Endothelial cell of umbilical vein (primary cell): ENCODE results near the gene TGFBR3. TPM values are rescaled to one million over a fixed set of nuclear protein-coding genes. Genes with fewer than 3 reads are reported as not detected.

Experiments
- BruUV-seq: library from RNA; stranded (reverse); fragments of 400-500 nt; replicated peaks from 2 replicates; lab custom pipeline; 2021; lab: Mats Ljungman, UMichigan
- CTCF ChIA-PET: fragments of 300-600, 350-600 bp; sonication (Branson Sonifier 250); formaldehyde crosslinking; loops from one replicate; lab custom pipeline; 2021; ENCODE audit warnings: antibody characterized with exemption, inconsistent platforms; lab: Charles Lee
- POLR2A ChIA-PET: fragments of 300-600, 350-600 bp; sonication (Branson Sonifier 250); formaldehyde crosslinking; loops from one replicate; lab custom pipeline; 2021; ENCODE audit warnings: antibody characterized with exemption, inconsistent platforms; lab: Charles Lee
- DNase-seq: peaks from one replicate; pipeline ENCODE4 v3.0.0-alpha.2; 2011; ENCODE audit warnings: low read depth, low spot score
- FAIRE-seq: peaks from 2 replicates; lab custom pipeline; 2011; peaks lifted over from hg19 to GRCh38; lab: Jason Lieb, UNC
- H2AFZ ChIP-seq: 2 replicates; pipeline ENCODE4 v1.6.0; 2012; ENCODE audit warnings: low read depth, low read length, control low read depth, inconsistent platforms
- H3K27ac ChIP-seq: 2 replicates; pipeline ENCODE4 v1.5.1; 2011; ENCODE audit warnings: low read depth, mild to moderate bottlenecking, control low read depth, low read length, moderate library complexity; ENCODE audit not compliant: insufficient read depth
- H3K27me3 ChIP-seq, 2 experiments: 2 replicates each; pipeline versions ENCODE4 v1.6.0 to v1.6.1; 2011; ENCODE audit warnings: low read length in 2 of 2, mixed read lengths in 1 of 2; ENCODE audit not compliant: control insufficient read depth in 2 of 2, insufficient read depth in 2 of 2
- H3K36me3 ChIP-seq, 2 experiments: 2 replicates in 1 of 2; 3 replicates in 1 of 2; pipeline ENCODE4 v1.5.1; 2011; ENCODE audit warnings: low read length in 2 of 2, mild to moderate bottlenecking in 1 of 2, moderate library complexity in 1 of 2; ENCODE audit not compliant: control insufficient read depth in 2 of 2, insufficient read depth in 2 of 2; ENCODE audit errors: extremely low read depth in 1 of 2
- H3K4me1 ChIP-seq: 3 replicates; pipeline ENCODE4 v1.5.1; 2011; ENCODE audit warnings: mild to moderate bottlenecking, low read length; ENCODE audit not compliant: control insufficient read depth, insufficient read depth; ENCODE audit errors: extremely low read depth
- H3K4me2 ChIP-seq: 2 replicates; pipeline ENCODE4 v1.6.1; 2011; ENCODE audit warnings: low read length, control low read depth, mixed read lengths; ENCODE audit not compliant: insufficient read depth
- H3K4me3 ChIP-seq, 3 experiments: fragments of 200-600 bp in 1 of 3; sonication (generic), shearing (Covaris generic) in 1 of 3; replicated peaks in 1 of 3; 2 replicates each; pipeline ENCODE4 v1.5.1; 2011 to 2016; ENCODE audit warnings: control low read depth in 3 of 3, low read length in 3 of 3, mild to moderate bottlenecking in 2 of 3, inconsistent platforms in 1 of 3, low read depth in 1 of 3, moderate library complexity in 1 of 3; ENCODE audit not compliant: insufficient read depth in 1 of 3
- H3K79me2 ChIP-seq: 2 replicates; pipeline ENCODE4 v1.6.0; 2012; ENCODE audit warnings: low read length, inconsistent platforms; ENCODE audit not compliant: control insufficient read depth, insufficient read depth
- H3K9ac ChIP-seq: replicated peaks from 2 replicates; pipeline ENCODE3; 2011; ENCODE audit warnings: low read length, control low read depth; ENCODE audit not compliant: insufficient read depth; ENCODE audit errors: extremely low read depth
- H3K9me1 ChIP-seq: replicated peaks from 3 replicates; pipeline ENCODE4 v1.6.0; 2011; ENCODE audit warnings: mild to moderate bottlenecking, low read length; ENCODE audit not compliant: control insufficient read depth, insufficient read depth; ENCODE audit errors: extremely low read depth
- H3K9me3 ChIP-seq: replicated peaks from 2 replicates; pipeline ENCODE4 v1.5.1; 2012; ENCODE audit warnings: low read length, inconsistent platforms; ENCODE audit not compliant: control insufficient read depth, insufficient read depth
- H4K20me1 ChIP-seq: replicated peaks from 2 replicates; pipeline ENCODE3; 2011; ENCODE audit warnings: mild to moderate bottlenecking, low read length; ENCODE audit not compliant: control insufficient read depth, insufficient read depth; ENCODE audit errors: extremely low read depth
- CTCF ChIP-seq, 2 donors: IDR thresholded peaks; 1 replicate in 1 of 2; 2 replicates in 1 of 2; pipeline ENCODE4 v1.5.1; 2011; ENCODE audit warnings: low read length in 2 of 2, mild to moderate bottlenecking in 2 of 2, moderate library complexity in 2 of 2, control low read depth in 1 of 2, inconsistent platforms in 1 of 2, low read depth in 1 of 2; ENCODE audit not compliant: insufficient read depth in 1 of 2; ENCODE audit errors: extremely low read depth in 1 of 2
- EZH2 ChIP-seq: IDR thresholded peaks from 2 replicates; pipeline ENCODE4 v1.6.1; 2012; ENCODE audit warnings: borderline replicate concordance, low read depth, mild to moderate bottlenecking, moderate library complexity, low read length, inconsistent platforms; ENCODE audit not compliant: severe bottlenecking
- FOS ChIP-seq: IDR thresholded peaks from 2 replicates; pipeline ENCODE4 v1.6.1; 2011; ENCODE audit warnings: mild to moderate bottlenecking, low read length, moderate library complexity, borderline replicate concordance; ENCODE audit not compliant: insufficient read depth
- GATA2 ChIP-seq: IDR thresholded peaks from 2 replicates; pipeline ENCODE4 v1.7.0; 2011; ENCODE audit warnings: low read depth, mild to moderate bottlenecking, moderate library complexity, mixed read lengths, low read length; ENCODE audit not compliant: insufficient read length, insufficient read depth
- JUN ChIP-seq: IDR thresholded peaks from 2 replicates; pipeline ENCODE4 v1.6.1; 2011; ENCODE audit warnings: borderline replicate concordance, low read depth; ENCODE audit not compliant: insufficient read length, insufficient read depth
- MAX ChIP-seq: IDR thresholded peaks from 2 replicates; pipeline ENCODE4 v1.6.1; 2011; ENCODE audit not compliant: insufficient read depth, insufficient read length
- MYC ChIP-seq: IDR thresholded peaks from one replicate; pipeline ENCODE4 v1.6.1; 2011; ENCODE audit warnings: mild to moderate bottlenecking, low read depth, low read length
- POLR2A ChIP-seq: IDR thresholded peaks from 2 replicates; pipeline ENCODE4 v1.6.1; 2012; ENCODE audit warnings: low read depth, mild to moderate bottlenecking, control low read depth, low read length
- POLR2AphosphoS5 ChIP-seq: IDR thresholded peaks from 2 replicates; pipeline ENCODE4 v1.6.1; 2012; ENCODE audit warnings: low read depth, mild to moderate bottlenecking, control low read depth, low read length, moderate library complexity; ENCODE audit not compliant: insufficient read depth
- dilution Hi-C: fragments of 300-500 bp; cut with MboI; formaldehyde crosslinking; loops from one replicate; pipeline ENCODE4 v1.15.0; 2019; ENCODE audit warnings: low sequenced_read_pairs; ENCODE audit not compliant: extremely low pct_ligation_motif_present
- intact Hi-C: fragments of 100-400 bp; cut with micrococcal nuclease; formaldehyde crosslinking; loops from one replicate; pipeline ENCODE4 v1.10.0; 2022
- polyA plus RNA-seq, 4 experiments: library from polyadenylated mRNA; depleted of rRNA in 3 of 4; stranded (reverse) in 3 of 4; unstranded in 1 of 4; fragments of >200 nt; gene quantifications; 2 replicates each; pipeline versions ENCODE4 v1.2.1 to v1.2.3, GENCODE V29; 2011 to 2012; ENCODE audit warnings: missing spikeins in 1 of 4
- total RNA-seq: library from RNA; stranded (reverse); gene quantifications from 2 replicates; pipeline ENCODE4 v1.2.3, GENCODE V29; 2021

TGFBR3 gene
- total and polyA plus RNA-seq, 2 donors (not counting 3 experiments of a cell fraction or from before 2014, with no cell fraction given), result 8.0 to 13.4 TPM

- ChIA-PET POLR2A (interaction anchor here (1.0 kb wide), 1 partner anchor 30 kb away, joined by 3 read pairs; no protein-coding TSS in a partner anchor), CTCF (interaction anchor here (0.7 to 1.7 kb wide), 3 partner anchors 9 to 238 kb away, joined by 3 read pairs; no protein-coding TSS in a partner anchor)
- H3K9me3 ChIP-seq, result no peaks in the 10 kb centered on the region
- dilution Hi-C loops (no loop called here), intact Hi-C loops (no loop called here)
- FAIRE-seq, result no peak
- no peak overlapping the region for H3K4me2 ChIP-seq
- H3K9me1 ChIP-seq, result no peaks in the 10 kb centered on the region
- H4K20me1 ChIP-seq, result no peaks in the 10 kb centered on the region
- TF ChIP-seq MAX, result no peak
- TF ChIP-seq POLR2A, result no peak
- TF ChIP-seq POLR2AphosphoS5, result no peak
- TF ChIP-seq CTCF (IDR thresholded peaks at IDR 0.05; ENCODE audit: extremely low read depth in 1 of 2, insufficient read depth in 1 of 2, low read depth in 1 of 2, low read length in 2 of 2), result no peak
- no peak for TF ChIP-seq MYC
- no peak for TF ChIP-seq GATA2
- TF ChIP-seq JUN, result no peak
- no peak for TF ChIP-seq EZH2
- no peak for TF ChIP-seq FOS
- no peaks in the 10 kb centered on the region for H3K4me1 ChIP-seq
- DNase-seq, result peak; percentile 74
- H3K36me3 ChIP-seq, result no peaks in the 10 kb centered on the region
- H3K27ac ChIP-seq, result no peak overlapping the region
- H2AFZ ChIP-seq, result no peak overlapping the region
- no peak overlapping the region for H3K4me3 ChIP-seq
- H3K9ac ChIP-seq, result no peak overlapping the region
- no peaks in the 10 kb centered on the region for H3K27me3 ChIP-seq
- no TSS peak for BruUV-seq
- no peaks in the 10 kb centered on the region for H3K79me2 ChIP-seq
These were observed 134.7 kb downstream of the TGFBR3 start for GRCh38 chr1:91751275-91751674.
